Aorta (tissue), 5 donors: ENCODE measurements around the gene NIPBL. TPM values are rescaled to one million over a fixed set of nuclear protein-coding genes. Genes with fewer than 3 reads are reported as not detected.

Source experiments
- ATAC-seq: fragments of 200-7000 bp; cut with Tn5 transposase; one replicate; pipeline ENCODE4 v1.9.1; 2022; ENCODE audit warnings: moderate library complexity; ENCODE audit not compliant: low FRiP score
- DNase-seq, 2 donors: peaks; one replicate each; pipeline ENCODE4 v3.0.0-alpha.2; 2020
- H3K27ac ChIP-seq, 2 donors: one replicate each; pipeline ENCODE4 v1.5.1; 2013; ENCODE audit warnings: low read length in 2 of 2, mild to moderate bottlenecking in 2 of 2, moderate library complexity in 2 of 2, control low read depth in 1 of 2, inconsistent platforms in 1 of 2, low read depth in 1 of 2
- H3K27me3 ChIP-seq, 2 donors: one replicate each; pipeline ENCODE4 v1.6.1; 2013; ENCODE audit warnings: control low read depth in 1 of 2, low read length in 1 of 2, mild to moderate bottlenecking in 1 of 2, moderate library complexity in 1 of 2; ENCODE audit not compliant: insufficient read depth in 2 of 2, control insufficient read depth in 1 of 2
- H3K36me3 ChIP-seq, 2 donors: one replicate each; pipeline ENCODE4 v1.6.1; 2013; ENCODE audit warnings: control low read depth in 1 of 2, low read length in 1 of 2, mild to moderate bottlenecking in 1 of 2; ENCODE audit not compliant: insufficient read depth in 2 of 2, control insufficient read depth in 1 of 2
- H3K4me1 ChIP-seq, 2 donors: one replicate each; pipeline ENCODE4 v1.6.1; 2013; ENCODE audit warnings: low read length in 2 of 2, control low read depth in 1 of 2, mild to moderate bottlenecking in 1 of 2, moderate library complexity in 1 of 2; ENCODE audit not compliant: insufficient read depth in 2 of 2, control insufficient read depth in 1 of 2
- H3K4me3 ChIP-seq, 2 donors: one replicate each; pipeline ENCODE4 v1.5.1; 2013; ENCODE audit warnings: low read length in 2 of 2, control low read depth in 1 of 2, mild to moderate bottlenecking in 1 of 2
- H3K9me3 ChIP-seq: one replicate; pipeline ENCODE4 v1.6.1; 2013; ENCODE audit warnings: mild to moderate bottlenecking, low read length; ENCODE audit not compliant: control insufficient read depth
- WGBS, 2 donors: extraction: QIAGEN DNeasy Blood & Tissue Kit; methylation state at CpG; one replicate each; pipeline ENCODE4 v1.1.7; 2013; 5-methylcytosine and 5-hydroxymethylcytosine counted together
- intact Hi-C, 2 donors: fragments of 100-400 bp; cut with DNase I; formaldehyde crosslinking; loops; one replicate each; pipeline versions ENCODE4 v1.14.2 to v1.15.0; 2022
- polyA plus RNA-seq, 2 donors: library from polyadenylated mRNA; stranded (reverse); fragments of 200-250 nt; gene quantifications; one replicate each; pipeline ENCODE4 v1.2.3, GENCODE V29; 2013
- total RNA-seq, 2 donors: library from RNA; stranded (reverse); fragmentation: NEBNext Ultra II Directional; extraction: Animal tissue kit (Norgen Biotek cat#: 25700); gene quantifications; one replicate each; pipeline ENCODE4 v1.2.1, GENCODE V29; 2021
- donor health status: healthy with polysubstance abuse.
- donor health status: Bipolar disorder and iron deficiency.
- donor health status: DM: no; HTN: no; CAD: no.
- donor health status: DM: no; HTN: no; CAD: no.
- donor health status: DM: yes; HTN: yes; CAD: no.

Gene NIPBL
- total and polyA plus RNA-seq, 4 donors: 5.1 to 81.3 (median 40.0) TPM

DNA sequence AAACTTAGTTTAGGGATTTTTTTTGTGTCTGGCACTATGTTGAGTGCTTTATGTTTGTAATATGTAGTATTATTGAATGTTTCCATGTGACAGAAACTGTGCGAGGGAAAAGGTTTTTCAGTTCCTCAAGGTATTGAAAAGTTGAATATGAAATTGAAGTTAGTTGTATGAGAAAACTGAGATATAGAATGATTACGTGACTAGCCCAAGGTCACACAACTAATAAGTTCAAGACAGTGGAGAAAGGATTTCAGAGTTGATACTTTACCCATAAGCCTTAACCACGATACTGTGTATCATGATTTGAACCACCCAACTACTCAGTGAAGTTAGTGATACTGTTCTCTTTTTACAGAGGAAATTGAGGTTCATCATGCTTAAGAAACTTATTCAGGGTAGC is 5.7 kb downstream of the NIPBL start:
- H3K27me3 ChIP-seq: no peaks in the 10 kb centered on the region
- no peak overlapping the region for H3K4me3 ChIP-seq
- intact Hi-C loops: no loop called here
- no peak overlapping the region for H3K27ac ChIP-seq
- H3K9me3 ChIP-seq: no peaks in the 10 kb centered on the region
- ATAC-seq: no peak
- no peak for DNase-seq
- peaks cover 0 to 2% of the 10 kb centered on the region in 2 donors for H3K4me1 ChIP-seq
- no peaks in the 10 kb centered on the region for H3K36me3 ChIP-seq
- 85 to 86% methylated on average over 3 of the region's 3 CpGs for WGBS, 2 donors

DNA sequence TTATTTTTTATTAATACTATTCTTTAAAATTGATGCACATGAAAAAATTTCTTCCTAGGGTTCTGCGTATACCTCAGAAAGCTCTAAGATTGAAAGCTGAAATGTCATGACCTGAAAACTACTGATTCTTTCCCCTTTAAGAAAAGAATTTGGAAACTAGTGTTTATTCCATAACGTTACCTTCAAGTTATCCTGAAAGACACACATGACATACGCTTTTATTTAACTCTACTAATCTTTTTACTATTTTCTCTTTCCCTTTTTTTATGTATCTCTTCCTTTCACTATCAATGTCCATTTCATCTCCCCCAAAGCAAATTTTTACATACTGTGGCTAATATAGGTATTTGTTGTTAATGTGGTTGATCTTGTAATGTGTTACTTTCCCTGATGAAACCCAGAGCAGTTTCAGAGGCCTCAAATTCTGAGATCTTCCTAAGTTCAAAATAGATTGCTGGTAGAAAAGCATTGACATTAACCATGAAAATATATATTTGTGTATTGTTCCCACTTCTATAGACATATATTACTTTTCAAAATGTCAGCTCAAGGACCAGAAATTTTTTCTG is 7.4 kb downstream of the NIPBL start:
- peaks cover 0 to 4% of the 10 kb centered on the region in 2 donors for H3K4me1 ChIP-seq
- intact Hi-C loops: no loop called here
- H3K36me3 ChIP-seq: no peaks in the 10 kb centered on the region
- no peak overlapping the region for H3K4me3 ChIP-seq
- no peaks in the 10 kb centered on the region for H3K27me3 ChIP-seq
- DNase-seq: no peak
- 83 to 91% methylated on average over 3 of the region's 3 CpGs for WGBS, 2 donors
- H3K9me3 ChIP-seq: no peaks in the 10 kb centered on the region
- ATAC-seq: no peak
- H3K27ac ChIP-seq: no peak overlapping the region

DNA sequence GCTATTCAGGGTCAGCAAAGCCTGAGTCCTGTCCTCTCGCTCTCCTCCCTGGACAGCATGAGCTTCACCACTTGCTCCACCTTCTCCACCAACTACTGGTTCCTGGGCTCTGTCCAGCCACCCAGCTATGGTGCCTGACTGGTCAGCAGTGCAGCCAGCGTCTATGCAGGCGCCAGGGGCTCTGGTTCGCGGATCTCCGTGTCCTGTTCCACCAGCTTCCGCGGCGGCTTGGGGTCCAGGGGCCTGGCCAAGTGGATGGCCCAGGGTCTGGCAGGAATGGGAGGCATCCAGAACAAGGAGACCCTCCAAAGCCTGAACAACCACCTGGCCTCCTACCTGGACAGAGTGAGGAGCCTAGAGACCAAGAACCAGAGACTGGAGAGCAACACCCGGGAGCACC is 8.6 kb downstream of the NIPBL start:
- DNase-seq: no peak
- no peak overlapping the region for H3K4me3 ChIP-seq
- no peaks in the 10 kb centered on the region for H3K36me3 ChIP-seq
- no peak overlapping the region for H3K27ac ChIP-seq
- peaks cover 0 to 4% of the 10 kb centered on the region in 2 donors for H3K4me1 ChIP-seq
- H3K9me3 ChIP-seq: no peaks in the 10 kb centered on the region
- no peaks in the 10 kb centered on the region for H3K27me3 ChIP-seq
- 97 to 98% methylated on average over 10 of the region's 10 CpGs for WGBS, 2 donors
- intact Hi-C loops: no loop called here
- no peak for ATAC-seq

DNA sequence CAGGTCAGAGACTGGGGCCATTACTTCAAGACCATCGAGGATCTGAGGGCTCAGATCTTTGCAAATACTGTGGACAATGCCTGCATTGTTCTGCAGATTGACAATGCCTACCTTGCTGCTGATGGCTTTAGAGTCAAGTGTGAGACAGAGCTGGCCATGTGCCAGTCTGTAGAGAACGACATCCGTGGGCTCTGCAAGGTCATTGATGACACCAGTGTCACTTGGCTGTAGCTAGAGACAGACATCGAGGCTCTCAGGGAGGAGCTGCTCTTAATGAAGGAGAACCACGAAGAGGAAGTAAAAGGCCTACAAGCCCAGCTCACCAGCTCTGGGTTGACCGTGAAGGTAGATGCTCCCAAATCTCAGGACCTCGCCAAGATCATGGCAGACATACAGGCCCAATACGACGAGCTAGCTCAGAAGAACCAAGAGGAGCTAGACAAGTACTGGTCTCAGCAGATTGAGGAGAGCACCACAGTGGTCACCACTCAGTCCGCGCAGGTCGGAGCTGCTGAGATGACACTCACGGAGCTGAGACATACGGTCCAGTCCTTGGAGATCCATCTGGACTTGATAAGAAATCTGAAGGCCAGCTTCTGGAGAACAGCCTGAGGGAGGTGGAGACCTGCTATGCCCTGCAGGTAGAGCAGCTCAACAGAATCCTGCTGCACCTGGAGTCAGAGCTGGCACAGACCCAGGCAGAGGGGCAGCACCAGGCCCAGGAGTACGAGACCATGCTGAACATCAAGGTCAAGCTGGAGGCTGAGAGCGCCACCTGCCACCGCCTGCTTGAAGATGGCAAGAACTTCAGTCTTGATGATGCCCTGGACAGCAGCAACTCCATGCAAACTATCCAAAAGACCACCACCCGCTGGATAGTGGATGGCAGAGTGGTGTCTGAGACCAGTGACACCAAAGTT is 9.3 kb downstream of the NIPBL start:
- 95 to 97% methylated on average over 18 of the region's 18 CpGs for WGBS, 2 donors
- Histone ChIP-seq H3K4me1 (peaks cover 0 to 4% of the 10 kb centered on the region in 2 donors), H3K27ac (no peak overlapping the region), H3K36me3 (no peaks in the 10 kb centered on the region), H3K4me3 (no peak overlapping the region), H3K9me3 (no peaks in the 10 kb centered on the region), H3K27me3 (no peaks in the 10 kb centered on the region)
- no peak for DNase-seq
- intact Hi-C loops: no loop called here
- no peak for ATAC-seq

DNA sequence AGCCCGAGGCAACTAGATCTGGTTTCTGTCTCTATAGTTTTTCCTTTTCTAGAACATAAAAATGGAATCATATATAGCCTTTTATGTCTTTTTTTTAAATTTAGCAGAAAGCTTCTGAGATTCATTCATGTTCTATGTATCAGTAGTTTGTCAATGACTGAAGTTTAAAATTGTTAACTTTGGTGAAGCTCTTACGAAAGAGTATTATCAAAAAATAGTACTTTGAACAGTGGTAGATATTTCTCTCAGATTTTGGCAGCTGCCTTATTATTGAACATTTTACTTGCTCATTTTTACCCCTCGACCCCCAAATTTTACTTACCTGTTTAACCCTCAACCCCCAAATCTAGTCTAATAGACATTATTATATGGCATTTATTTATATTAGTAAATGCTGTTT is 10.2 kb downstream of the NIPBL start:
- peaks cover 0 to 4% of the 10 kb centered on the region in 2 donors for H3K4me1 ChIP-seq
- intact Hi-C loops: no loop called here
- WGBS, 2 donors: 88 to 89% methylated on average over 3 of the region's 3 CpGs

DNA sequence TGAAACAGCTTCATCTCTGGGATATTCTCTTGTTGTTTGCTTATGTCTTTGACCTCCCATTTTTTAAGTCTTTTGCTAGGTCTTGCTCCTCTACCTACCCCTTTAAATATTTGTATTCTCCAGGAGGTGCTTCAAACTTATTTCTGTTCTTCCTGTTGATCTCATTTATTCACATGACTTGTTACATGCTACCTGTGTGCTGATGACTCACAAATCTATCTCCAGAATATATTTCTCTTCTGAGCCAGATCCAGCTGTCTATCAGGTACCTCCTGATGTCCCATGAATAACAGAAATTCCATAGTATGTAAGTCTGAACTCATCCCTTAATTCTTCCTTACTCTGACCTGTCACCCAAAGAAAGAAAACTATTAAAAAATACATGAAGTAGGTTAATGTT is 11.0 kb downstream of the NIPBL start:
- intact Hi-C loops: no loop called here
- H3K27me3 ChIP-seq: no peaks in the 10 kb centered on the region
- no peak for ATAC-seq
- no peaks in the 10 kb centered on the region for H3K36me3 ChIP-seq
- no peak overlapping the region for H3K27ac ChIP-seq
- H3K9me3 ChIP-seq: no peaks in the 10 kb centered on the region
- DNase-seq: no peak
- peaks cover 0 to 4% of the 10 kb centered on the region in 2 donors for H3K4me1 ChIP-seq
- no peak overlapping the region for H3K4me3 ChIP-seq

More for the DNA sequence above, 10.2 kb downstream of the NIPBL start:
- no peak for ATAC-seq
- no peaks in the 10 kb centered on the region for H3K9me3 ChIP-seq
- no peak overlapping the region for H3K4me3 ChIP-seq
- H3K27ac ChIP-seq: no peak overlapping the region
- H3K36me3 ChIP-seq: no peaks in the 10 kb centered on the region
- H3K27me3 ChIP-seq: no peaks in the 10 kb centered on the region
- no peak for DNase-seq

DNA sequence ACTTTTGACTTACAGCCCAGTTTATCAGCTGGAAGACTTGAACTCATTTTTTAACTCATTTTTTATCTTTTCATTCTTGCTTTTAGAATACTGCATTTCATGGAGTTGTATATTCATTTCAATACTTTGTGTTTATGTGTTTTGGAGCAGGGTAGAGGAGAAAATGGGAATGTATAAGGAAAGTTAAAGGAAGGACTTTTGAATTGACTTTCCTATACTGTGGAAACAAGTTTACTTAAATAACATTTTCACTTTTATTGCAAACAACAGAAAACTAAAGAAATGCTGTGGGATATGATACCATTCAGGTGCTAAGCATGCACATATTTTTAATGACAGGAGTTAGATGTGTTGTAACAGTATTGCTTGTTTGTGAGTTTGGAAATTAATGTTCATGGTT is 11.7 kb downstream of the NIPBL start:
- Histone ChIP-seq H3K4me1 (peaks cover 0 to 4% of the 10 kb centered on the region in 2 donors), H3K27me3 (no peaks in the 10 kb centered on the region), H3K27ac (no peak overlapping the region), H3K36me3 (no peaks in the 10 kb centered on the region), H3K4me3 (no peak overlapping the region), H3K9me3 (no peaks in the 10 kb centered on the region)
- intact Hi-C loops: no loop called here
- ATAC-seq: no peak
- no peak for DNase-seq

DNA sequence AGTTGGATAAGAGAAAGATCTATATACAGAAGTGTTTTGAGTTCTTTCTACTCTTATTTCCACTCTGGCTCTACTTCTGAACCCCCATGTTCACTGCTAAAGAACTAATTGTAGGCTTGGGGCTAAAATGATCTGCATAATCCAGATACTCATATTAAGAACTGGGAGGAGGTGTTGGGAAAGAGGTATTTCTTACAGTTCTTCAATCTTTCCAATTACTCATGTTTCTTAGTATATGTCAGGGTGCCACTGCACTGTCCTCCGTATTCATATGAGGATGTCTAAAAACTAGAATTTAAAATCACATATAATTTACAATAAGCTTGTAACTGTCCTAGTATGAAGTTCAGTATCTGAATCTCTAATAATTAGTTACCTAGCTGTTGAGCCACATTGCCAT is 12.7 kb downstream of the NIPBL start:
- H3K27me3 ChIP-seq: no peaks in the 10 kb centered on the region
- H3K4me3 ChIP-seq: no peak overlapping the region
- ATAC-seq (no peak), DNase-seq (no peak)
- H3K36me3 ChIP-seq: no peaks in the 10 kb centered on the region
- H3K4me1 ChIP-seq: peaks cover 0 to 4% of the 10 kb centered on the region in 2 donors
- H3K27ac ChIP-seq: no peak overlapping the region
- 91 to 97% methylated on average over 1 of the region's 1 CpG for WGBS, 2 donors
- intact Hi-C loops: no loop called here
- no peaks in the 10 kb centered on the region for H3K9me3 ChIP-seq

DNA sequence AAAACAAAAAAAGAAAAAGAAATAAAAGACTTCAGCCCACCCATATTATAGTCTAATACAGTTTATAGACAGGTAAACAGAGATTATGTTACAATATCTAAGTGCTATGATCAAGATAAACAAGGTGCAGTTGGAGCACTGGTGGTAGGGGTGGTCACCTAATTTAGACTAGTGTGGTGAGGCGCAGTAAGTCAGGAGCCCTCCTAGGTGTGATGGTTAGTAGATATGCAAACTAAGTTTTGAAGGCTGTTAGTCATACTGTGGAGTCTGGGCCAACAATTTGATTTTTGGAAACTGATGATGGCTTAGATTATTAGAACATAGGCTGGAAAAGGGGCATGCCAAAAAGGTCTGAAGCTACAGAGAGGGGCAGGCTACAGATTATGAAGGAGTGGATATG is 14.7 kb downstream of the NIPBL start:
- Histone ChIP-seq H3K9me3 (no peaks in the 10 kb centered on the region), H3K27ac (no peak overlapping the region), H3K4me3 (no peak overlapping the region), H3K27me3 (no peaks in the 10 kb centered on the region), H3K4me1 (peaks cover 0 to 4% of the 10 kb centered on the region in 2 donors), H3K36me3 (no peaks in the 10 kb centered on the region)
- 100% methylated on average over 1 of the region's 1 CpG for WGBS, 2 donors
- DNase-seq (no peak), ATAC-seq (no peak)
- intact Hi-C loops: no loop called here
